ENCODE results near the gene ZDHHC11B.
"Not testable (repeated sequence)": the region's sequence is repeated elsewhere in the genome, so short reads cannot be mapped to it uniquely, and the experiment has no call there.

Gene ZDHHC11B

DNA sequence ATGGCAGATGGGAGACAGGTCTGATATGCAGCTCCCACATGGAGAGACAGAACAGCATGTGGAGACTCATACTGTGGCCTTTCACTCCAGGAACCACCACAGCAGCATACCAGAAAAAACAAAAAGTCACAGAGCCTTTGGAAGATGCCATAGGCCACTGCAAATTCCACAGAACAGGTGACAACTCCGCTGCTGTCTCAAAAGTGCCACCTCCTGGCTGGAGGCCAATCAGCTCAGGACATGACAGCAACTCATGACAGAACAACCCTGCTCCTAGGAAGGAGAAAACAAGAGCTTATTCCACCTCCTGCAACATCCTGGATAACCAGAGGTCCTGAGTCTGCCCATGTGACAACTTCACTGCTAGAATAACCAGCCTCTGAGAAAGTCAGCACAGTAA, 50.4 kb downstream of the ZDHHC11B start:
- DNase-seq; intact Hi-C loops (cut with DNase I): not testable (repeated sequence)

- intact Hi-C loops (cut with DNase I): not testable (repeated sequence)
- DNase-seq: peak in 1 of 10 donors; percentile 22
Measured at GRCh38 chr5:732754-733454, 51.6 kb downstream of the ZDHHC11B start.

DNA sequence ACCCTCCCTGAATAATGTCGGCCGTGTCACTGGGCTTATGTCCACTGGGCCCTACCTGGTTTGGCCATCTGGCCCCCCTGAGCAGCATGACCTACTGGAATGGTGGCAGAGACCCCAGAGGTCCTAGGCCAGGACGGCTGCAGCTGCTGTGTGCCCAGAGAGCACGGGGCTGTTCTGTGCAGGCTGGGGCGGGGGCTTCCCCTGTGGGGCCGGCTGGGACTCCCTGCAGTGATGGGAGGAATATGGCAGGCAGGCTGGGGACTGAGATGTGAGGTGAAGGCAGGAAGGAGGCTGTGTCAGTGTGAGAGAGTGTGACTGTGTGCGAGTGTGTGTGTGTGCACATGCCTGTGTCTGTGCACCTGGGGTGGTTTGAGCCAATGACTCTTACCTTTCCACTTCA, 55.3 kb downstream of the ZDHHC11B start:
- DNase-seq; intact Hi-C loops (cut with DNase I): not testable (repeated sequence)

GRCh38 chr5:727087-727486, 57.4 kb downstream of the ZDHHC11B start:
- DNase-seq; intact Hi-C loops (cut with DNase I): not testable (repeated sequence)

DNA sequence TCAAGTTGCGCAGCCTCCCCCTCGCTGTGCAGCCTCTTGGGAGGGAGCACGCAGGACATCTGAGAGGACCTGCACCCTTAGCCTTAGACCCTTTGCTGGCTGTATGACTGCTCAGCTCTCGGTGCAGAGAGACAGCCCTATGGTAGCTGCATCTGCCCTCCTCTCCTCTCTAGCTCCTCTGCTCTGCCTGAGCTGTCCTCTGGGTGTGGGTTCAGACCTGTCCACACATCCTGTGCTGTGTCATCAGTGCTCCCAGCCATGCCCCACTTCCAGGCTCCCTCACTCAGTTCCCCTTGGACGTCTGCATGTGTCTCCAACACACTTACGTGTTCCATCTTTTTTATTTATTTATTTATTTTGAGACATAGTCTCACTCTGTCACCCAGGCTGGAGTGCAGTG, 60.7 kb downstream of the ZDHHC11B start:
- DNase-seq; intact Hi-C loops (cut with DNase I): not testable (repeated sequence)

GRCh38 chr5:723309-723708, 61.2 kb downstream of the ZDHHC11B start:
- intact Hi-C loops (cut with DNase I); DNase-seq: not testable (repeated sequence)

DNA sequence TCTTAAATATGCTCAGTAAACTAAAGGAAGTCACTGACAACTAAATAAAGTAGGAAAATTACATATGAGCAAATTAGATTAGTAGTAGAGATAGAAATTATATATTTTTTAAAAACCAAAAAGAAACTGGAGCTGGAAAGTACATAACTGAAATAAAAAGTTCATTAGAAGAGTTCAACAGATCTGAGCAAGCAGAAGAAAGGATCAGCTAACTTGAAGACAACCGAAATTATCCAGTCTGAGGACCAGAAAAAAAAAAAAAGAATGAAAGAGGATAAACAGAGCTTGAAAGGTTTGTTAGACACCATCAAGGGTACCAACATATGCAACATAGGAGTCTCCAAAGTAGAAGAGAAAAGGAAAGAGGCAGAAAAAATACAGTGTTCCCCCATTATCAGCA, 65.2 kb downstream of the ZDHHC11B start:
- DNase-seq; intact Hi-C loops (cut with DNase I): not testable (repeated sequence)

DNA sequence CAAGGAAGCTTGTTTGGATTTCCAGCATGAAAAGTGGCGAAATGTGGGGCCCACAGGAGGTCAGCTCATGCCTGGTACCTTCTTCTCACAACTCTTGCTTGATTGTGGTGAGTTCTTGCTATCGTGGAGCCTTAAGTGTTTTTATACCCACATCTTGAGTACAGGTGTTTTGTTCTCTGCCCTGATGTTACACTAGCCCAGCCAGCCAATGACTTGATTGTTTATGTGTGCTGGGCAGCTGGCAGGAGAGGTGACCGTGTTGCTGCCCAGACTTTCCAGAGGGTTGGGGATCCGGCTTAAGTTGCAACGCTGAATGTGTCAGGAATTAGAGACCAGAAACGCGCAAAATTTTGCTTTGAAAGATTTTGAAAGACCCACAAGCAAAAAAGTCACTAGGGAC, 67.4 kb downstream of the ZDHHC11B start:
- intact Hi-C loops (cut with DNase I): no loop called here
- DNase-seq: peak in 1 of 10 donors; percentile 37

- not testable (repeated sequence) for DNase-seq
Measured at GRCh38 chr5:716740-717139, 67.8 kb downstream of the ZDHHC11B start.

DNA sequence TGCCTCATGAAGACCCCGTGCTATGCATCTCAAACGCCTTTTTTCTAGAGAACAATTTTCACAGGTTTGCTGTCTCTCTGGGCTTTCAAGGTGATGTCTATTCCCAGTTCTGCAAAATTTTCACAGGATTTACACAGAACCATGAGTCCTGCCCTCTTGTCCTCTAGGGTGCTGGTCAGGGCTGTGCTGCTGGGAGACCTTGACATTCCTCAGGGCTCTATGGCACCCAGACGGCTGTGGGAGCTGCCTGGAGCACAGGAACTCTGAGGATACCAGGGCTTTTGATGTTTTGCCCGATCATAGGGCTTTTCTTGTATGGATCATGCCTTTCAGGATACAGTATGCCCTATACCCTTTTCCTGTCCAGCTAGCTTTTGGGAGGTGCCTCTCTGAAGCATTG, 68.9 kb downstream of the ZDHHC11B start:
- DNase-seq; intact Hi-C loops (cut with DNase I): not testable (repeated sequence)

More at GRCh38 chr5:716740-717139, 67.8 kb downstream of the ZDHHC11B start:
- intact Hi-C loops (cut with DNase I): not testable (repeated sequence)

DNA sequence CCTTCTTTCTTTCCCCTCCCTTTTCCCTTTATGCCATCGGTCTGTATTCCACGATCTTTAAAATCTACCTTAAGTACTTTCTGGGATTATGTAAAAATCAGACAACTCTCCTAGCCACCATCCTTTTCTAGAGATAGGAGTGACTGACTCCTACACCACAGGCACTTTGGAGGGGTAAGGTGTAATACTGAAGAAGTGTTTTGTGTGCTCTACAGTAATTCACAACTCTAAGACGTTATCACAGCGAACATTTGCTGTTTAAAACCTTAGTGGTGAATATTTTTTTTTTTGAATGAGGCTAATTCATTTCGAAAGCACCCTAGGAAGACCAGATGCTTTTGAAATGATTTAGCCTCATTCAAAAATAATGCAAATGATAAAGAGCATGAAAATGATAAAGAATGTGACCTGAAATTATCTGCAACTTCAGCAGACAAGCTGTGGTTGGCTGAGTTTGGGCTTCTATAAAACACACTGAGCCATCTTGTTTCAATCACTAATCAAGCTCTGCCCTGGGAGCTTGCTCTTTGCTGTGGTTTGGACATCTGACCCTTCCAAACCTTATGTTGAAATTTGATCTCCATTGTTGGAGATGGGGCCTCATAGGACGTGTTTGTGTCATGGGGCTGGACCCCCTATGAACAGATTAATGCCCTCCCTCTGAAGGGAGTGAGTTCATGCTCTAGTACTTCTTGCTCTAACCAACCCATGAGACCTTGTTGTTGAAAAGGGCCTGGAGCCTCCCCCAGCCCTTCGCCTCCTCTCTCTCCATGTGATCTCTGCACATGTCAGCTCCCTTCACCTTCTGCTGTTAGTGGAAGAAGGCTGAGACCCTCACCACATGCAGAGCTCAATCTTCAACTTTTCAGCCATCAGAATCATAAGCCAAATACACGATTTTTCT, 70.1 kb downstream of the ZDHHC11B start:
- intact Hi-C loops (cut with DNase I); DNase-seq: not testable (repeated sequence)

DNA sequence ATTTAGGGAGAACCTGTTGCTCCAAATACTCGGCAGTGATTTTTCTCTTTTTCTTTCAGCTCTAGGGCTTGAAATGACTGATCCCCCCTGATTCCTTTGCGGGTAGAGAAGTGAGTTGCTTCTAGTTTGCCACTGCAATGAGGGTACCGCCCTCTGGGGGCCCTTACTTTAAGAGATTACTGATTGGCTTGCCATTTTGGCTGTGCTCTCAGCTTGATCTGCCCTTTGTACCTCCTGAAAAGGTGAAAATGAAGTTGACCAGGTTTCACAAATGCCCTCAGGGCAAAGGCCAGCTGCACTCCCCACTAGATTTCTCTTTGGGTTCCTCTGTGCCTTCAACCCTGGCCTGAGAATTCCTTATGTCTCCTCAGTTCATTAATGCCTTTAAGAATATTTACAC, 70.8 kb downstream of the ZDHHC11B start:
- DNase-seq; intact Hi-C loops (cut with DNase I): not testable (repeated sequence)

DNA sequence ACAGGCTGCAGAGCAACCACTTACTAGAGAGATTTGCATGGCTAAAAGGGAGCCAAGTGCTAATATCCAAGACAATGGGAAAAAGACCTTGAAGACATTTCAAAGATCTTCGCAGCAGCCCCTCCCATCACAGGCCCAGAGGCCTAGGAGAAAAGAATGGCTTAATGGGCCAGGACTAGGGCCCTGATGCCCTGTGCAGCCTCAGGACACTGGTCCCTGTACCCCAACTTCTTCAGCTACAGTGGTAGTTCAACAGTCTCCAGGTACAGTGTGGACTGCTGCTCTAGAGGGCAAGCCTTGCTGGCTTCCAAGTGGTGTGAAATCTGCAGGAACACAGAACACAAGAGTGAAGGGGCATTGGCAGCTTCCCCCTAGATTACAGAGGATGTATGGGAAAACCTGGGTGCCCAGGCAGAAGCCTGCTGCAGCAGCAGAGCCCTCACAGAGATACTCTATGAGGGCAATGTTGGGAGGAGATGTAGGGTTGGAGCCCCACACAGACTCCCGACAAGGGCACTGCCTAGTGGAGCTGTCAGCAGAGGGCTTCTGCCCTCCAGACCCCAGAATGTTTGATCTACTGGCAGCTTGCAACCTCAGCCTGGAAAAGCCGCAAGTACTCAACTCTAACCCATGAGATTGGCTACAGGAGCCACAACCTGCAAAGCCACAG, 75.5 kb downstream of the ZDHHC11B start:
- intact Hi-C loops (cut with DNase I); DNase-seq: not testable (repeated sequence)

DNA sequence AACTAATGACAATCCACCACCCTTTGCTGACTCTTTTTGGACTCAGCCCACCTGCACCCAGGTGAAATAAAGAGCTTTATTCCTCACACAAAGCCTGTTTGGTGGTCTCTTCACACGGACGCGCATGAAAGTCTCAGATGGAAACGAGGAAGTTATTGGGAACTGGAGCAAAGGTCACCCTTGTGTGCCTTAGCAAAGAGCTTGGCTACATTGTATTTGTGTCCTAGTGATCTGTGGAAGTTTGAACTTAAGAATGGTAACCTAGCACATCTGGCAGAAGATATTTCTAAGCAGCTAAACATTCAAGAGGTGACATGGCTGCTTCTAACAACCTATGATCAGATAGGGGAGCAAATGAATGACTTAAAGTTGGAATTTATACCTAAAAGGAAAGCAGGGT, 76.2 kb downstream of the ZDHHC11B start:
- DNase-seq; intact Hi-C loops (cut with DNase I): not testable (repeated sequence)

GRCh38 chr5:706127-706526, 78.4 kb downstream of the ZDHHC11B start:
- DNase-seq; intact Hi-C loops (cut with DNase I): not testable (repeated sequence)

GRCh38 chr5:696753-697702, 87.5 kb downstream of the ZDHHC11B start:
- DNase-seq: peak in 3 of 10 donors; percentile 33 to 80 (median 67)
- intact Hi-C loops (cut with DNase I): not testable (repeated sequence)

- intact Hi-C loops (cut with DNase I); DNase-seq: not testable (repeated sequence)
Measured at GRCh38 chr5:696191-696590, 88.3 kb downstream of the ZDHHC11B start.

DNA sequence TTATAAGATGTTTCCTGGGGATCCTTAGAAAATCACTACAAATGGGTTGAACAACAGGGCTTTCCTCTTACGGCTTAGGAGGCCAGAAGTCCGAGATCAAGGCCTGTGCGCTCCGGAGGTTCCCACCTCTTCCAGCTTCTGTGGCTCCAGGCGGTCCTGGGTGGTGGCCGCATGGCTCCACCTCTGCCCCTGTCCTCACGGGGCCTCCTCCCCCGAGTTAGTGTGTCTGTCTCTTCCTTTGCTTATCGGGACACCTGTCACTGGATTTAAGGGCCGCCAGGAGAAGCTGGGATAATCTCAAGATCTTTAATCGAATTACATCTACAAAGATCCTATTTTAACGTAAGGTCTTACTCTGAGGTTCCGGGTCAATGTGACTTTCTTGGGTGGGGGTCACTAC, 89.1 kb downstream of the ZDHHC11B start:
- intact Hi-C loops (cut with DNase I); DNase-seq: not testable (repeated sequence)

GRCh38 chr5:694042-694431, 90.5 kb downstream of the ZDHHC11B start:
- peak in 3 of 10 donors; percentile 65 to 86 (median 82) for DNase-seq
- intact Hi-C loops (cut with DNase I): not testable (repeated sequence)
